Smooth muscle cell (in vitro differentiated cells): ENCODE data around the gene ERG. TPM values are rescaled to one million over a fixed set of nuclear protein-coding genes. Genes with fewer than 3 reads are reported as not detected.

ENCODE experiments used
- DNase-seq: peaks from one replicate; lab custom pipeline; 2025; ENCODE audit not compliant: unreplicated experiment; lab: John Stamatoyannopoulos, UW
- H2AFZ ChIP-seq: fragments of 200-600 bp; sonication (generic); 2 replicates; pipeline ENCODE4 v1.6.0; 2016; ENCODE audit warnings: antibody characterized with exemption, low read depth, mild to moderate bottlenecking
- H3F3A ChIP-seq: fragments of 200-600 bp; sonication (generic); 2 replicates; pipeline ENCODE4 v1.6.0; 2017; ENCODE audit warnings: antibody characterized with exemption, low read depth
- H3K27ac ChIP-seq: fragments of 200-600 bp; sonication (generic); 2 replicates; pipeline ENCODE4 v1.5.1; 2016; ENCODE audit warnings: low read depth, mild to moderate bottlenecking
- H3K27me3 ChIP-seq: fragments of 200-600 bp; sonication (generic); 2 replicates; pipeline ENCODE4 v1.6.1; 2016; ENCODE audit warnings: low read depth, mild to moderate bottlenecking
- H3K36me3 ChIP-seq: fragments of 200-600 bp; sonication (generic); 2 replicates; pipeline ENCODE4 v1.5.1; 2016; ENCODE audit warnings: low read depth
- H3K4me1 ChIP-seq: fragments of 200-600 bp; sonication (generic); 2 replicates; pipeline ENCODE4 v1.5.1; 2016; ENCODE audit warnings: low read depth
- H3K4me2 ChIP-seq: fragments of 200-600 bp; sonication (generic); 2 replicates; pipeline ENCODE4 v1.6.0; 2016; ENCODE audit warnings: mild to moderate bottlenecking
- H3K4me3 ChIP-seq: fragments of 200-600 bp; sonication (generic); 2 replicates; pipeline ENCODE4 v1.5.1; 2016; ENCODE audit warnings: mild to moderate bottlenecking
- H3K79me2 ChIP-seq: fragments of 200-600 bp; sonication (generic); 2 replicates; pipeline ENCODE4 v1.6.0; 2016; ENCODE audit warnings: low read depth, mild to moderate bottlenecking
- H3K9ac ChIP-seq: fragments of 200-600 bp; sonication (generic); 2 replicates; pipeline ENCODE4 v1.6.0; 2016; ENCODE audit warnings: low read depth
- H3K9me3 ChIP-seq: fragments of 200-600 bp; sonication (generic); replicated peaks from 2 replicates; pipeline ENCODE4 v1.5.1; 2016; ENCODE audit warnings: low read depth
- H4K20me1 ChIP-seq: fragments of 200-600 bp; sonication (generic); 2 replicates; pipeline ENCODE4 v1.6.0; 2016; ENCODE audit warnings: low read depth
- CTCF ChIP-seq: fragments of 200-600 bp; sonication (generic); IDR thresholded peaks from 2 replicates; pipeline ENCODE4 v1.5.1; 2017; ENCODE audit warnings: borderline replicate concordance, mild to moderate bottlenecking, antibody characterized with exemption; ENCODE audit not compliant: insufficient read depth, poor library complexity, severe bottlenecking
- WGBS: methylation state at CpG from one replicate; pipeline ENCODE4 v1.1.7; 2016; ENCODE audit warnings: low lambda C conversion rate; 5-methylcytosine and 5-hydroxymethylcytosine counted together
- polyA plus RNA-seq: library from polyadenylated mRNA; unstranded; fragments of >200 nt; fragmentation: Nextera tagmentation; extraction: Ambion mirVana; gene quantifications from 2 replicates; pipeline ENCODE4 v1.2.1, GENCODE V29; 2016
- total RNA-seq: library from RNA; depleted of rRNA; stranded (reverse); fragments of >200 nt; gene quantifications from 2 replicates; pipeline ENCODE4 v1.2.3, GENCODE V29; 2014

Gene ERG
- total and polyA plus RNA-seq, 2 experiments from 2014 or later, result 11.0 to 14.4 TPM

DNA sequence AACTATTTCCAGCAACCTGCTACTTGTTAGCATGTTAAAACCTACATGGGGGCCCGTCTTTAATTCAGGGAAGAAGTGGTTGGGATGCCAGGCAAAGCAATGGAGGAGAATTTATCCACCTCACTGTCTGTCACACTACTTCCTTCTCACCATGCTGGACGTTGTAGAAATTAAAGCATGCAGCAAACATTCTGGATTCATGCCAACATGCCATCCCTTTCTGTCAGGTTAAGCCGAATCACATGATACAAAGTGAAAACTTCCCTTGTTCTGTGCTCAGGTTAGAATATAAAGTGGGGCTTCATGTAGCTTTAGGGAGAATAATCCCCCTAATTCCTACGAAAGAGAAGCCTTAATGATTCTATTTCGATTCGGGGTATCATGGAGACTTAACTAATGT lies 95.5 kb downstream of the ERG start:
- Histone ChIP-seq H2AFZ (no peak overlapping the region), H3K4me3 (no peak overlapping the region), H3K9ac (no peak overlapping the region), H3K36me3 (no peaks in the 10 kb centered on the region), H3K4me2 (no peak overlapping the region), H3K9me3 (no peaks in the 10 kb centered on the region), H3K4me1 (peaks cover 6% of the 10 kb centered on the region), H3K27me3 (no peaks in the 10 kb centered on the region), H4K20me1 (no peaks in the 10 kb centered on the region), H3K27ac (no peak overlapping the region), H3F3A (no peaks in the 10 kb centered on the region), H3K79me2 (no peaks in the 10 kb centered on the region)
- TF ChIP-seq CTCF, result no peak
- WGBS, result 87% methylated on average over 6 of the region's 6 CpGs
- DNase-seq, result no peak

- no peaks in the 10 kb centered on the region for H4K20me1 ChIP-seq
- no peaks in the 10 kb centered on the region for H3K36me3 ChIP-seq
- DNase-seq, result no peak
- no peak overlapping the region for H3K27ac ChIP-seq
- H2AFZ ChIP-seq, result no peak overlapping the region
- H3K4me3 ChIP-seq, result no peak overlapping the region
- peaks cover 6% of the 10 kb centered on the region for H3K4me1 ChIP-seq
- no peaks in the 10 kb centered on the region for H3K27me3 ChIP-seq
- no peaks in the 10 kb centered on the region for H3F3A ChIP-seq
- no peaks in the 10 kb centered on the region for H3K9me3 ChIP-seq
- H3K79me2 ChIP-seq, result no peaks in the 10 kb centered on the region
- H3K4me2 ChIP-seq, result no peak overlapping the region
- WGBS, result 87% methylated on average over 11 of the region's 11 CpGs
- H3K9ac ChIP-seq, result no peak overlapping the region
- TF ChIP-seq CTCF, result no peak
These were observed 96.0 kb downstream of the ERG start for GRCh38 chr21:38402291-38402690.

DNA sequence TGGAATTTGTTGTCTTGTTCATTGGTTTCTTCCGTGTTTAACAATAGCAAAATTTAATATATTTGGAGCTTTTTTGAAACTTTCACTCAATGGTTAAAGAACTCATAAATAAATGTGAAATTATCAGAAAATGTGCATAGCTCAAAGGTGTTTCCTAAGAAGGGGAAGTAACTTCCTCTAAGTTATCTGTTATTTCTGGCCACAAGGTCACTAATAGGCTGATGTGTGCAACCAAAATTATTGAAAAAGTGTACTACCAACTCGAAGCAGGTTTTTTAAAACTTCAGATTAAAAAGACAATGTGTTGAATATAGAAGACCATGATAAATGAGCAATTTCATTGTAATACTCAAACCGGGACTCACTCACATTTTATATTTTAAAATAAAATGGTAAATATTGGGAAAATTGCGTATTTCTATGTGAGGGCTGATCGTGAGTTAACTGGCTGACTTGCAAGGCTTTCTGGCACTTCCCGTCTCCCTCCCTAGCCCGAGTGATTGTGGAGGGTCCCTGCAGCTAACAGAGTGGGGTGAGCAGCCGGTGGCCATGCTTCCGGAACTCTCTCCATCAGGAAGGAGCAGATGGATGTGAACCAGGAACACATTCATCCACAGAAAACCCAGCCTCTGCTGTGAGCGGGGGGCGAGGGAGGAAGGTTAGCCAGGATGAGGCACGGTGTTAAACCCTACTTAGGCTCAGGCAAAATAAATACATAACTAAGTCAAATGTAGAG lies 96.9 kb downstream of the ERG start:
- peaks cover 3% of the 10 kb centered on the region for H3K4me1 ChIP-seq
- H3K36me3 ChIP-seq, result no peaks in the 10 kb centered on the region
- DNase-seq, result no peak
- H3K79me2 ChIP-seq, result no peaks in the 10 kb centered on the region
- no peak overlapping the region for H3K4me3 ChIP-seq
- 87% methylated on average over 12 of the region's 12 CpGs for WGBS
- no peak overlapping the region for H3K9ac ChIP-seq
- no peak for TF ChIP-seq CTCF
- no peaks in the 10 kb centered on the region for H3K9me3 ChIP-seq
- no peak overlapping the region for H3K4me2 ChIP-seq
- no peaks in the 10 kb centered on the region for H3F3A ChIP-seq
- no peak overlapping the region for H3K27ac ChIP-seq
- H4K20me1 ChIP-seq, result no peaks in the 10 kb centered on the region
- no peak overlapping the region for H2AFZ ChIP-seq
- no peaks in the 10 kb centered on the region for H3K27me3 ChIP-seq
